Measurements from ENCODE around the gene ELOVL1.
"Not testable (repeated sequence)": the region's sequence is repeated elsewhere in the genome, so short reads cannot be mapped to it uniquely, and the experiment has no call there.

Gene ELOVL1

DNA sequence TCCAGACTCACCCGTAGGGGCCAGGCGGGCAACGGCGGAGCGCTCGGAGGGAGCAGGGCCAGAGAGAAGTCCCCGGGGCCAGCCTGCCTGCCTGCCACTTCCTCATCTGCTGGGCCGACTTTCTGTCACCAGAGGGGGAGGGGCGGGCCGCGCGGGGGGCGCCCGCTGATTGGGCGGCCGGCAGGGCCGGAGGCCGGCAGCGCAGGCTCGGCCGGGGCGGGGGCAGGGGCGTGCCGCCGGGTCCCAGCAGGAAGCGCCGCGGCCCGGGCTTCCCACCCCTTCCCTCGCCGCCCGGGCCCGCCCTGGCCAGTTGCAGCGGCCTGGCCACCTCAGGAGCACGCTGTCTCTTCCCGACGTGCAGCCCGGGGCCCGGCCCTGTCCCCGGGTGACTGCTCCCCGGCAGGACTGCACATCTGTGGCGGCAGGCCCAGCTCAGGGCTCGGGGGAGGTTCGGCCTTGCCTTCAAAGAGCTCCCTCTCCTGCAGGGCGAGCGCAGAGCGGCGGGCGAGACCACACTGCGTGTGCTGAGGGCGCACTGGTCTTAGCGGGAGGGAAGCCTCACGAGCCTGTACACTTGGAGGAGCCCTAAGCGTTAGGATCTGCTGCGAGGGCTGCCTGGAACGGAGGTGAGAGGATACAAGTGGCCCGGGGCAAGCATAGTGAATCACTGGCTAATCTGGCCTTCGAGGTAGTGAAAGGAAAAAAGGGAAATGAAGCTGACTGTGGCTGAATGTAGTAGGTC, at the start of gene ELOVL1:
Gene ELOVL1 (minus strand): TSS at position 108 of the 742 bp plus-strand sequence. CDS start 2,402 bp downstream, outside the sequence.
- DNase-seq (ENCODE audit: low spot score) = peak; percentile 85

GRCh38 chr1:43415901-43416300, 48.1 kb upstream of the ELOVL1 start:
- no peak for DNase-seq (ENCODE audit: low spot score)

DNA sequence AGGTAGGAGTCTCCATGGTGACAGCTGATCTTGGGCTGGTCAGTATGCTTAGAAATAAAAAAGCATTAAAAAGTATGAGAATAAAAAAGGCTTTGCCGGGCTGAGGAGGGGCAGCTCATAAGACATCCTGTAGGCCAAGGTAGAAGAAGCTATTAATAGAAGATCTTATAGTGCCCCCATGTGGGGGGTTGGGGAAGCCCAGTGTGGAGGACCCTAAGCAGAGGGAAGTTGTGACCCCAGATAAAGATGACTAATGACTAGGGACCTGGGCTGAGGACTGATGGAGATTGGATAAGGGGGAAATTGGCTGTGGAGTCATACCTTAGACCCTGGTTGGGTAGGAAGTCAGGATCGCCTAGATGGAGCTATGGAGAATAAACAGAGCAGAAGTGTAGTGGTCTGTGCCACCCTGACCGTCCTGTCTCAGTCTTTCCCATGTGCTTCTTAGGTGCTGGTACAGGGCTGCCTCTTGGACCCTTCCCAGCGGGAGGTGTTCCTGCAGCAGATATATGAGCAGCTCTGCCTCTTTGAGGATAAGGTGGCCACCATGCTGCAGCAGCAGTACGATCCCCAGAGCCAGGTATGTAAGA, 46.9 kb upstream of the ELOVL1 start:
- peak; percentile 55 for DNase-seq (ENCODE audit: low spot score)

GRCh38 chr1:43413426-43413825, 45.6 kb upstream of the ELOVL1 start:
- not testable (repeated sequence) for DNase-seq (ENCODE audit: low spot score)

DNA sequence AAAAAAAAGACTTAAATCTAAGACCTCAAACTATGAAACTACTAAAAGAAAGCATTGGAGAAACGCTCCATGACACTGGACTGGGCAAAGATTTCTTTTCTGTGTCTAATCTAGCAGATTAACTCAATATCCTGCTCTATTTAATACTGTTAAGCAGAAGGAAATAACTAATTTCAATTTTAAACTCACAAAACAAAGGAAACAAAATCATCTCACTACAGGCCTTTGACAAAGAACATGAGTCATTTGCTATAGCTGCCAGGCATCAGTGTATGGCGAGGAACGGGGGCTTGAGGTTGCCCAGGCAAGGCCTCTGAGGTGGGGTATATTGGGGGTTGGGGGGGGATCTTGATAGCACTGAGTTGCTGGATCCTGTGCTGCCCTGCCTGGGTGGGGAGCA, 42.8 kb upstream of the ELOVL1 start:
- DNase-seq (ENCODE audit: low spot score) = no peak

DNA sequence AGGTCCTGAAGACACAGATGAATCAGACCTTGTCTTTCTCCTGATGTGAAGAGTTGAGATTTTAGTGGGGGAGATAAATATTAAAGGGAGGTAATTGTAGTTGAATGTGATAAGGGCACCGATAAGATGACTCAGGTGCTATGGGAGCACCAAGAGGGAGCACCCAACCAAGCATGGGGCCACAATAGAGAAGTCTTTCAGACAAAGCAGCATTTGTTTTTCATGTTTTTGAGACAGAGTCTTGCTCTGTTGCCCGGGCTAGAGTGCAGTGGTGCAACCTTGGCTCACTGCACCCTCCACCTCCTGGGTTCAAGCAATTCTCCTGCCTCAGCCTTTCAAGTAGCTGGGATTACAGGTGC, 38.0 kb upstream of the ELOVL1 start:
- no peak for DNase-seq (ENCODE audit: low spot score)

DNA sequence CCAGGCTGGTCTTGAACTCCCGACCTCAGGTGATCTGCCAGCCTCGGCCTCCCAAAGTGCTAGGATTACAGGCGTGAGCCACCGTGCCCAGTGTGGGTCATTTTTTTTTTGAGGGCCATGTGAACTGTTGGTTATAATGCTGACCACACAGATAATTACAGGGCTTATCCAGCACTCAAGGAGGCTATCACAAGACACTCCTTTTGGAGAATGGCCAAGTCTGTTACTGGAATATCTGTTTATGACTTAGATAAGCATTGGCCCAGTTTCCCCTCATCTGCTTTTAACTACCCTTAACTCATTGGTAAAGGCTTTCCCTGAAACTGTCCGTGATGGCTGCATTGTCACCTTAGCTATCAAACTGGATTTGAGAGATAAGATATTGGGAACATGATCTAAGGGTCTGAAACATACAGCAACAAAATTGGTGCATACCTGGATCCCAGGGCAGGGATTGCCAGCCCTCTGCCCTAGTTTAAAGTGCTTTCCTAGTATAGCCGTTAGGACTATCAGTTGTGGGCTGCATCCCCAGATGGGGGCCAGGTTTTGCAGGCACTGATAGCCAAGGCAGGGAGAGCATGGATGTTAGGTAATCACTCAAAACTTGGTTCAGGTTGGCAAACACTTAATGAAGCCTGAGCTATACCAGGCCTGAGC, 37.5 kb upstream of the ELOVL1 start:
- no peak for DNase-seq (ENCODE audit: low spot score)

DNA sequence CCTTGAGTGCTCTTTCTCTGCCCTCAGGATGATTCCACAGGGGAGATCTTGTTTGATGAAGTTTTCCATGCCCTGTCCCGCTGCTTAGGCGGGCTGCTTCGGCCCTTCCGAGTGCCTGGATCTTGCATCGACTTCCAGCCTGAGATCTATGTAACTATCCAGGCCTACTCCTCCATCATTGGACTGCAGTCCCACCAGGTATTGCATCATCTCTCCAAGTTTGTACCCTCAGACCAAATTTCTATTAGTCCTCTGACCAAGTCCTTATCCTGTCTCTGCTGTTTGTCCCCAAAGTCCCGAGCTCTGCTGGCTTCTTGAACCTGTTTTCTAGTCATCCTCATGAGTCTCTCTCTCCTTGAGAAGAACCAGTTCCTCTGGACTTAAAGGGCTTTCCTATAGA, 36.5 kb upstream of the ELOVL1 start:
- no peak for DNase-seq (ENCODE audit: low spot score)

DNA sequence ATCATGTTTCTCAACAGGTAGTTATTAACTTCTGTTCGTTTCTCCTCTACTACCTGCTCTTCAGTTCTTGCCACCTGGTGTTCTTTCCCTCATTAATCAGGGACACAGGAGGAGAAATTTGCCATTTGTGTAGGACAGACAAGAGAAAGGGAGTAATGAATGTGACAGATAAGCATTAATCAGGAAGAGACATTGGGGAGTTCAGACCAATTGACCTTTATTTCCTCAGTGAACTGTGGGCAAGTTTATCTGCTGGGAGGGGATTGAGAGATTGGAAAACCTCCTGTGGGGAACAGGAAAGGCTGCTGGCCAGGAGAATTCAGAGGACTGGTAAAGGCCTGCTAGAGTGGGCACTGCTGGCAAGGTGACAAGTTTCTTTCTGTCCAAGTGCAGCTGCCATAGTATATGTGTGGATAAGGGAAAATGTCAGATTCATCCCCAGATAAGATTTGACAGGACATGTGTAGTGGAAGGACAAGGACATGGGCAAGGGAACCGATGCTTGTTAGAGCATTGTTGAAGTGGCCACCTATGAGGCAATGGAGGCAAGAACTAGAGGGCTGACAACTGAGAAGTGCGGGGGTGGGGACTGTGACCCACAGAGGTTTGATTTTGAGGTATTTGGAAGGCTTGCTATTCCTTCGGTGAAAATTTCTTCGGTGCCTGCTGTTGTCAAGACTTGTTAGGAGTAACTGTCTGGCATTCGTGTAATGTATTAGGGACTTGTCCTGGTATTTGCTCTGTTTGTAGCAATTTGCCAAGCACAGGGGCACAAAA, 34.5 kb upstream of the ELOVL1 start:
- no peak for DNase-seq (ENCODE audit: low spot score)

DNA sequence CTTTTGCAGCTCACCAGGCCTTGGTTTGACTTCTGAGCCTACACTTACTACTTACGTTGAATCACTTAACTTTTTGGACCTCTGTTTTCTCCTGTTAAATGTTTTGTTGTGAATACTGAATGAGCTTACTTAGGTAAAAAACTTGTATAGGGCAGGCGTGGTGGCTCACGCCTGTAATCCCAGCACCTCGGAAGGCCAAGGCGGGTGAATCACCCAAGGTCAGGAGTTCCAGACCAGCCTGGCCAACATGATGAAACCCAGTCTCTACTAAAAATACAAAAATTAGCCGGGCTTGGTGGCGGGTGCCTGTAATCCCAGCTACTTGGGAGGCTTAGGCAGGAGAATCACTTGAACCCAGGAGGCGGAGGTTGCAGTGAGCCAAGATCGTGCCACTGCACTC, 32.6 kb upstream of the ELOVL1 start:
- not testable (repeated sequence) for DNase-seq (ENCODE audit: low spot score)

DNA sequence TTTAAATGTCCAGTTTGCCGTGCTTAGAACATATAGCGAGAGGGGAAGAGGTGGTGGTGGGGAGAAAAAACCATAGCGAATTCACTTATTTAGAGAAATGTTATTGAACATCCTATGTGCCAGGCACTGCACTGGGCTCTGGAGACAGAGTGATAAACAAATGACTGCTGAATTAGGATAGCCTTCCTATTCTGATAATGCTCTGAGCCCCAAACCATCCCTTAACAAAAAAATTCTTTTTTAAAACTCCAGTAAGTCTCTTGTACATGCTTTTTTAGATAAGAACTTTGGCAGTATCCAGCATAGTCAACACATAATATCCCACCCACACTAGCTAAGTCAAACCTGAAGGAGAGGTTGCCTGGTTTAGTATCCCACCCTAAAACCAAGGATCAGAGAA, 30.4 kb upstream of the ELOVL1 start:
- no peak for DNase-seq (ENCODE audit: low spot score)

- no peak for DNase-seq (ENCODE audit: low spot score)
Measured at GRCh38 chr1:43396059-43396458, 28.2 kb upstream of the ELOVL1 start.

DNA sequence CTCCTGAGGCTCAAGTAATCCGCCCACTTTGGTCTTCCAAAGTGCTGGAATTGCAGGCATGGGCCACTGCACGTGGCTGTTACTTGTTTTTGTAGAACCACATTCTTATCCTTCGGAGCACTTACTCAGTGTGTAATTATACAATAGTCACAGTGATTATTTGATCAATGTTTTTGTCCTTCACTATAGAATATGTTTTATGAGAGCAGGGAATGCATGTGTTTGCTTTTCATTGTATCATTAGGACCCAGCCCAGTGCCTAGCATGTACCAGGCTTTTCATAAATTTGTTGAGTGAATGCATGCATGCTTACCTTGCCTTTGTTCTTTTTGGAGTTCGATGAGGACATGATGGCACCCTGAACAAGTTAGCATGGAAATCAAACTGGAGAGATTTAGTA, 27.7 kb upstream of the ELOVL1 start:
- DNase-seq (ENCODE audit: low spot score) = no peak

DNA sequence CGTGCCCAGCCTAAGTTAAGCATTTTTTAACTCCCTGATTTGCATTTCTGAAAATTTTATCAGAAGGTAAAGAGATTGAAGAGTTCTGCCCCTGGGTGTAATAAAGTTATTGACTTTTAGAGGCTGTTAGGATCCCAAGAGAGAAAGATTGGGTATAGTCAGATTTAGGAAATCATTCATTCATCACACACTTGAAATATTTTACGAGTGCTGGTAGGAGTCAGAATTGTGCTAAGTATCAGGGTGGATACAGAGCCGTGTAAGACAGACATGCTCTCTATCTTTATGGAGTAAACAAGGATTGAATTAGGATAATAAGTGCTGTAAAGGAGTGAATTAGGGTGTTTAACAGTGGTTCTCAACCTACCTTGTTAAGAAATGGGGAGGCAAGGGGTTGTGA, 24.9 kb upstream of the ELOVL1 start:
- no peak for DNase-seq (ENCODE audit: low spot score)

- DNase-seq (ENCODE audit: low spot score) = peak; percentile 90
Measured at GRCh38 chr1:43389326-43390313, 21.8 kb upstream of the ELOVL1 start, which contains the start of the genes MED8 and SZT2. MED8 (minus strand) TSS chr1:43389800; CDS start chr1:43389764, 36 bp downstream. SZT2 (plus strand) TSS chr1:43389899; CDS start chr1:43389969, 70 bp downstream.

- DNase-seq (ENCODE audit: low spot score) = no peak
Measured at GRCh38 chr1:43388613-43389012, 20.8 kb upstream of the ELOVL1 start.

DNA sequence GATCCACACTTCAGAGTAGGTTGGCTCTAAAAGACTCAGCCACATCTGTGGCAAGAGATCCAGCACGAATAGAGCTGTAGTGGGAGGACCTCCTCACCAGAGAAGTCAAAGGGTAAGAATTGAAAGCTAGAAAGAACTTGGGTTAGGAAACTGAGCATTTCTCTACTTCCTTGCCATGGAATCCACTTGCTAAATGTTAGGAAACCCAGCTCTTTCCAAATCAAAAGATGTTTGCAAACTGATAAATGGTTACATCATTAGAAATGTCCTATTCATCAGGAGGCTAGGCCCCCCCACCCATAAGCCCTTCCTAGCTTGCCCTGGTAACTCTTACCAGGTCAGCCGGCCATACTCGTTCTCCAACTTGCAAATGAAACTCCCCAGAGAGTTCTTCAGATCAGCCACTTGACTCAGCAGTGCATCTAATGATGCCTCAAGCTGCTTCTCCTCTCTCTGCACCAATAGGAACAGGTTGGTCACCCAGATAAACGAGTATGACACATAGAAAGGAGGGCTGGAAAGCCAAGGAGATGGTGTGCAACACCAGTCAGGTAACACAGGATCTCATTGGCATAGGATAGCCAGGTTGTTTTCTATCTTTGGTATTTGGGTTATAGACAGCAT, 20.3 kb upstream of the ELOVL1 start:
- DNase-seq (ENCODE audit: low spot score) = no peak

DNA sequence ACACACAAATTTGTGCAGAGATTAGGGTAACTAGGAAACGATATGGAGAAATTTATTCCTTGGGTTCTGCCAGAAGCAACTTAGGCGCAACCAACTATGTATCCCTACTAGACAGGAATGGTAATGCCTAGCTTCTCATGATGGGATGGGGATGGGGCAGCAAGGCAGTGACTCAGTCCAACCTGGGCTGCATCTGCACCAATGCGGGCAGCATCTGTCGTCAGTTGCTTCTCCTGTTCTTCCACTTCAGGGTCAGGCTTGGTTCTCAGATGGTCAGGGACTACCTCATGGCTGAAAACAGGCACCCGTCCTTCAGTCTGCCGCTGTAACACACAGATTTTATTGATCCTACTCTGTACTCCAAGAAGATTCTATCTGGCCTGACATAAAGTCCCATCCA, 18.9 kb upstream of the ELOVL1 start:
- DNase-seq (ENCODE audit: low spot score) = no peak

DNA sequence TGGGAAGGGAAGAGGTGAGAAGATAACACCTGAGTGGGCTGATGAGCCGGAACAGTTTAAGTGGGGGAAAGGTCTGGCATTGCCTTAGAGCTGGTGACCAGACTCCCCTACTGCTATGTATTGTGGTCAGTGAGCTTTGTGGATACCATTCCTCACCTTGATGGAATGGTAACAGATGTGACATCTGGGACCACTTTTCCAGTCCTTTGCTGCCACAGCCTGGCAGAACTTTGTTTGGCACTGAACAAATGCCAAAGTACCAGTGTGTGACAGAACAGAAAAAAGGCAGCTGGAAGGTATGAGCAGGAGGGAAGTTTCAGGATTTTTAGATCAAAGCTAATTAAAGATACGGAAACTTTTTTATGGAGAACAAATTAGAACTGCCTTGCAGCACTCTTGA, 15.6 kb upstream of the ELOVL1 start:
- peak; percentile 36 for DNase-seq (ENCODE audit: low spot score)

- DNase-seq (ENCODE audit: low spot score) = no peak
Measured at GRCh38 chr1:43382027-43382779, 14.4 kb upstream of the ELOVL1 start.

All from SW480 (cell line).